Measurements from ENCODE around the gene HOXA5.

- no peak for TF ChIP-seq CTCF (IDR thresholded peaks at IDR 0.05)
- no peak for TF ChIP-seq POLR2AphosphoS5 (IDR thresholded peaks at IDR 0.05)
- no peak for TF ChIP-seq POLR2A (IDR thresholded peaks at IDR 0.05)
Measured at GRCh38 chr7:27181795-27182275, 38.4 kb upstream of the HOXA5 start.
